Esophagus squamous epithelium (tissue), 4 donors: Measurements from ENCODE around the gene FKBP15.

ENCODE experiments used
- CTCF ChIP-seq, 6 experiments: fragments of 450-650 bp in 4 of 6; fragments of 200-600 bp in 2 of 6; sonication (generic) in 2 of 6; IDR thresholded peaks; one replicate each; pipeline ENCODE4 v1.5.1; 2016 to 2019; ENCODE audit warnings: antibody characterized with exemption in 6 of 6, mild to moderate bottlenecking in 4 of 6, moderate library complexity in 4 of 6
- POLR2A ChIP-seq, 4 donors: fragments of 450-650 bp; IDR thresholded peaks; one replicate each; pipeline ENCODE4 v1.6.1; 2017; ENCODE audit warnings: antibody characterized with exemption in 4 of 4, mild to moderate bottlenecking in 4 of 4, moderate library complexity in 3 of 4

- TF ChIP-seq CTCF (IDR thresholded peaks at IDR 0.05) (no peak), POLR2A (IDR thresholded peaks at IDR 0.05) (no peak)
Observed at GRCh38 chr9:113227436-113227835, 6.4 kb upstream of the FKBP15 start.
